Activated naive CD4-positive, alpha-beta T cell treated with anti-CD3 and anti-CD28 coated beads, Interleukin-2, amount 50 U/mL, for 16 hours (primary cell): Measurements from ENCODE around the gene TEX101.

Source experiments
- DNase-seq: peaks from one replicate; pipeline ENCODE4 v3.0.0-alpha.2; 2020

The TEX101 gene

DNA sequence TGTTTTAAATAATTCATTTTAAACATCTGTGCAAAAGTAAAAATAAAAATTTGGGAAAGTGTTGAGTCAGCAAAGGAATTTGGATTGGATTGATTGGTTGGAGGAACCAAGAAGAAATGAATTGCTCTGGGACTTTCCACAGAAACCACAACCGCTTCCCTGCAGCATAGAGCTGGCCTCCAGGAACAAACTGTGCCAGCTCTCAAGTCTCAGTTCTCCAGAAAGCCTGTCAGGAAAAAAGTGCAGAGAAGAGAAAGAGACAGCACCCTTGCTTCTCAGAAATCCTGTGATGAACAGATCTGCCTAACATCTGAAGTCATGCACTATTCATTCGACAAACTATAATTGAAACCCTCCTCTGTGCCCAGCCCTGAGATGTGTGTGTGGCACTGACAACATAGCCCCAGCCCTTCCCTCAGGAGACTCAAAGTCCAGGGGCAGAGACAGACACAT, 35.9 kb downstream of the TEX101 start:
- DNase-seq: no peak

DNA sequence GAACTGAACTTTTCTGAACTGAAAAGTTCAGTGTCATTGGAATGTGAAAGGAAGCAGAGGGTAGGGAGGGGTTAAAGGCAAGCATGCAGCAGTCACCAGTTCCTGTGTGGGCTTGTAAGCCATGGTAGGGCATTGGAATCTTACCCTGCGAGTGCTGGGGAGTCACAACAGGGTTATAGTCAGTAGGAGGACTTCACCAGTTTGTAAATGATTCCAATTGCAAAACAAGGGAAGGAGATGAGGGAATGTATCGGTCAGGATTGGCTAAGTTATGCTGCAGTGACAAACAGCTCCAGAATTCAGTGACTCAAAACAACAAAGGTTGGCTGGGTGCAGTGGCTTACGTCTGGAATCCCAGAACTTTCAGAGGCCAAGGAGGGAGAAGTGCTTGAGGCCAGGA, 37.9 kb downstream of the TEX101 start:
- no peak for DNase-seq

DNA sequence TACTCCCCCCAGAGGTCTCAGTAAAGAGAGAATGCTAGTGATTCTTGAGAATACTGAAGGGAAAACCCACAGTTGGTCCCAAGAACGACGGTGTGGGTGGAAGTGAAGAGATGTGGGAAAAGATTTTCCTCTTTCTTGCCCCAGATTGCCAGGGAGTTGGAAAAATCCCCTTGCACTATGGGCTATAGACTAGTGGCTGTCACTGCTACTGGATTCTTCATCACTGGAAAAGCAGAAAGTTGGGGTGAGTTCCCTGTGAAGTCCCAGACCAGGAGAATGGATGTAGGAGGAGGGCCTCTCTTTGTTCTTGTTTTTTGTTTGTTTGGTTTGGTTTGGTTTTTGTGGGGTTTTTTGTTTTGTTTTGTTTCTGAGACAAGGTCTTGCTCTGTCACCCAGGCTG, 39.3 kb downstream of the TEX101 start:
- no peak for DNase-seq

DNA sequence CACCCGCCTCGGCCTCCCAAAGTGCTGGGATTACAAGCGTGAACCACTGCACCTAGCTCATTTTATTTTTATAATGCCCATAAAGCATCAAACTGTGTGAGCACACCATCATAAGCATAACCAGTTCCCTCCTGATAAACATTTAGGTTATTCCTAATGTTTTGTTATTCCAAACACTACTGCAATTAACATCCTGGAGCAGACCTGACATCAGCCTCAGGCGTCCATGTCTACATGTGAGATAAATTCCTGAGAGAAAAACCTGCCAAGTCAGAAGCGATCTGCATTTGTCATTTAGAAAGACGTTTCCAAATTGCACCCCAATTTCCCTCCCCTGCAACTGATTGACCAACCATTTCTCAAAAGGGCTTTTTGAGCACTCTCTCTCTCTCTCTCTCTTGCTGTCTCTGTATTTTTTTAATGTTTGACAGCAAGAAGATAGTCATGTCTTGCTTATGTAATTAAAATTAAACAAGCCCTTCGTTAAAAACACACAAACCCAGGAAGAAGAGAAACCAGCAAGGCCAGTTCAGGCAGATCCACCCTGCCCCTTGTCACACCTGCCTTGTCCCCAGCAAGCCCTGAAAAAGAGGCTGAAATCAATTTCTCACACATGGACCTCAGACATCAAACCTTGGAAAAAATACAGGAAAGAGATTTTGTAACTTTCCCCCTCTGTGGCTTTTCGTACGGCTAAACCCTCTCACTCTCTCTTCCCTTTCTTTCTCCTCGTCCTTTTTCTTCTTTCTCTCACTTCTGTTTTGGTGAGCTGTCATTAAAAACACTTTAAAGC, 40.8 kb downstream of the TEX101 start:
- DNase-seq: no peak

DNA sequence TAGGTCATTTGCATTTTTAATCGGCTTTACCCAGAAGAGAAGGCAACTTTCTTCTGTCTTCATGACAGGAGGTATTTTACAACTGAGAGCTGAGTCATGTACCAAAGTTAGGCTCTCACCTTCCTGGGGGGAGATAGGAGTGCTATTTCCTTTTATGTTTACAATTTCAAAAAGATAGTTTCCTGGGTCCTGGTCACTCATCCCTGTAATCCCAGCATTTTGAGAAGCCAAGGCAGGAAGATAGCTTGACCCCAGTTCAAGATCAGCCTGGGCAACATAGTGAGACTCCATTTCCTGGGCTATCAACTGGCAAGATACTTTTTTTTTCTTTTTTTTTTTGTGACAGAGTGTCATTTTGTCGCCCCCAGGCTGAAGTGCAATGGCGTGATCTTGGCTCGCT, 43.1 kb downstream of the TEX101 start:
- DNase-seq: no peak

DNA sequence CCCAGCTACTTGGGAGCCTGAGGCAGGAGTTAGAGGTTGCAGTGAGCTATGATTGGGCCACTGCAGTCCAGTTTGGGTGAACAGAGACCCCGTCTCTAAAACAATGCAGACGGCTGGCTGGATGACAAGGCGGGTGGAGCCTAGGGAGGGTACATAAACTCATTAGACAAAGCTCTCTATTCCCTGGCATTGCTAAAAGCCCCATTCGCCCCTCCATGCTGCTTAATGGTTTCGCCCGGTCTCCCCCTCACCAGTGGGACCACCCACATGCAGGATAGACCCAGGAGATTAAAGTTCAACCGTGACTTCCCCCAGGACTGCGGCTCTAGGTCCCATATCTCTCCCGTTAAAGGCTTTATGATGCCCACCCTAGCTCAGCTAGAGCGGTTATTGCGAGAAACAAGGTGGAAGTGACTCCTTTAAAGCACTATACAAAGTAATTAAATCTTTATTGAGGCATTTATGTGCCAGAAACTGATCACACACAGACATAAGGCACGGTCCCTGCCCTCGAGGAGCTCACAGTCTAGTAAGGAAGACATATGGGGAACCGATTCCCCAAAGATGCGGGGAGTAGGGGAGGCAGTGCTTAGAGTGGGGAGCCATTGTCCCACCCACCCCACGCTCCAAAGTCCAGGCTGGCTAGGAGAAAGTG, 45.8 kb downstream of the TEX101 start:
- DNase-seq: no peak

DNA sequence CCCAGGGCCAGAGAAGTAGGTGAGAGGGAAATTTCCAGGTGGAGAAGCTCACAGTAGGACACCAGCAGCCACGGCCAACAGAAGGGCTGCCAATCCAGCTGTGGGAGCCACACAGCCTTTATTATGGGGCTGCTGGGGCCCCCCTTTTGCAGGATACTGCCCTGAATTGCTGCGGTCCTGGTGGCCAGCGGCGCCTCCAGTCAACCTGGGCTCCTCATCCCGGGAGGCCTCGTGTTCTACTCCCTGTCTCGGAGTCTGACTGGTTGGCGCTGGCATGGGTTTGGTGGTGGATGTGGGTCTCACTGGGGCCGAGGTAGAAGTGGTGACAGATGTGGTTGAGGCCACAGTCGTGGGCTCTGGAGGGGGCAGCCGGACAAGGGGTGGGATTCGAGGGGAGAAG, 46.6 kb downstream of the TEX101 start:
- DNase-seq: no peak

DNA sequence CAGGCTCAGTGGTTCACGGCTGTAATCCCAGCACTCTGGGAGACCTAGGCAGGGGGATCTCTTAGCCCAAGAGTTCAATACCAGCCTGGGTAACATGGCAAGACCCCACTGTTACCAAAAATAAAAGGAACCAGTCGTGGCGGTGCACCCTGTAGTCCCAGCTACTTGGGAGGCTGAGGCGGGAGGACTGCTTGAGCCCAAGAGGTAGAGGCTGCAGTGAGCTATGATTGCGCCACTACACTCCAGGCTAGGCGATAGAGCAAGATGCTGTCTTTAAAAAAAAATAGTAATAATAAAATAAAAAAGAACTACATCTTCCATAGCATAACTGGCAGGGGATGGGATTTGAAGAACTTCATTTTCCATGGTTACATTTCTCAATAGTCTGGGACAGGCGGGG, 47.7 kb downstream of the TEX101 start:
- DNase-seq: no peak

DNA sequence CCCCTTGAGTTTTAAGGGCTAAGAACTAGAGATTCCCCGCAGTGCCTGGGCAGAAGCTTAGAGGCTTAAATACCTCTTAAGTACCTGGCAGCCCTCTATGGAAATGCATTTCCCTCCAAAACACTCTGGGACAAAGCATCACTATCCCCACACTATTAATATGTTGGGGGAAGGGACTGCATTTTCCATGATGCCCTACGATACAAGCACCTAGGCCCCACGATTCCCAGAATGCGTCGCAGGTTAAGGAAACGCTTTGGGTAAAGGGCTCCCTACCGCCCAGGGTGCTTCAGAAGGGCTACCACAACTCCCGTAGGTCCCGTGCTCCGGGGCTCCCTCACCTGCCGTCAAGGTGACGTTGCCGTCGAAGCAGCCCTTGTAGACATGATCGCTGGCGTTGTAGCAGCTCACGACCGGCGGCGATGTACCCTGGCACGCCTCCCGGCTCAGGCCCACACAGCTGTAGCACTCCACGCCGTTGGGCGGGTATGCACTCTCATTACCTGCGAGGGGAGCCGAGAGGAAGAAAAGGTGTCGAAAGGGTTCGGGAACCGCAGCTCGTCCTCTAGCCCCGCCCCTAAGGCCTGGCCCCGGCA, 48.2 kb downstream of the TEX101 start:
- no peak for DNase-seq

DNA sequence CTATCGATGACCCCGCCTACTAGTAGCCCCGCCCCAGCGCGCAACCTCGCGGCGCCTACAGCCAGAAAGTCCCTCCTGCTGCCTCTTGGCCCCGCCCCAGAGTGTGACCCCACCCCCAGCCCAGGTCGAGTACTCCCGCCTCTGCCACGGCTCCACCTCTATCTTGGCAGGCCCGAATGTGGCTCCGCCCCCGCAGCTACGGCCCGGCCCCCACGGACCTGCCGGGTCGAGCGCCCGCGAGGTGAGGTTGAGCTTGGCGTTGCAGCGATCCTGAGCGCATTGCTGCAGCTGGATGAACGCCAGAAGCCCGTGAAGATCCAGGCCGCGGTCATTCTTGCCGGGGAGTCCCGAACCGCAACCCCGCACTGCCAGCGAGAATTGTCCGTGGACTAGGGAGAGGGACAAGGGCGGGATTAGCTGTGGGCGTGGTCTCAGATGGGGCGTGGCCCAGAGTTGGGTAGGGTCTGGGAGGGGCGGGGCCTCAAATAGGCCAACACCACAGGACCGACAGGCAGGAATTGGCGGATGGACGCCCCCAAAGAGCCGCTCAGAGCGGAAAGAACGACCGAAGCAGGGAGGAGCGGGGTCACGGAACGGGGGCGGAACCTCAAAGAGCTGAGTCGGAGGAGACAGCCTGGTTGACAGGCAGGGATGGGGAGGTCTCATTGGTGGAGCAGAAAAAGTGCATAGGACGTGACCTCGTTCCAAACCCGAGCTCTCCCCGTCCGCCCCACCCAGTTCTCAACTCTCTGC, 48.9 kb downstream of the TEX101 start:
- peak; percentile 99 for DNase-seq

DNA sequence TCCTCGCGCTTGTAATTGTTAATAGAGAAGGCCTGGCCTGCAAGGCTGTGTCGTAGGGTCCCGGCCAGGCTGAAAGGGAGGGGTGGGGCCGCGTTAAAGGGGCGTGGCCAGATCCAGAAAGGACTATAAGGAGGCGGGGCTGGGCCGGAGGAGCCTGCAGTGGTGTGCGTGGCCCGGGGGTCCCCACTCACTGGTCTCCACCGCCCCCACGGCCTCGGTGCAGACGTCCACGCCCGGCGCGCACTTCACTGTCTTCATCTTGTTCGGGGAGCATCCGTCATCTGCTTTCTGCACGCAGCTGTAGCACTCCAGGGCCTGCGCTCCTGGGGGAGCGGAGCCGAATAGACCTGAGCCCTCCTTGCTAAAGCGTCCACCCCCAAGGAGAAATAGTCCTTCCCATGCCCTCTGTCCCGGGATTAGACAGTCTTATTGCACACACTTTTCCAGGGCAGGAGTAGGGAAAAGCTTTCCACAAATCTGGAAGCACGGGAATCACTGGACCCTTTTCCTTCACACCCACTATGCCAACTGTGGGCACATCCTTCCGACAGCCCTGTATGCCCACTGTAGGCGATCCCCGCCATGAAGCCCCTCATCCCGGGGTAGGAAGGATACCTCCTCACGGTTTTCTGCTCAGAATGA, 49.6 kb downstream of the TEX101 start:
- DNase-seq: peak; percentile 76

DNA sequence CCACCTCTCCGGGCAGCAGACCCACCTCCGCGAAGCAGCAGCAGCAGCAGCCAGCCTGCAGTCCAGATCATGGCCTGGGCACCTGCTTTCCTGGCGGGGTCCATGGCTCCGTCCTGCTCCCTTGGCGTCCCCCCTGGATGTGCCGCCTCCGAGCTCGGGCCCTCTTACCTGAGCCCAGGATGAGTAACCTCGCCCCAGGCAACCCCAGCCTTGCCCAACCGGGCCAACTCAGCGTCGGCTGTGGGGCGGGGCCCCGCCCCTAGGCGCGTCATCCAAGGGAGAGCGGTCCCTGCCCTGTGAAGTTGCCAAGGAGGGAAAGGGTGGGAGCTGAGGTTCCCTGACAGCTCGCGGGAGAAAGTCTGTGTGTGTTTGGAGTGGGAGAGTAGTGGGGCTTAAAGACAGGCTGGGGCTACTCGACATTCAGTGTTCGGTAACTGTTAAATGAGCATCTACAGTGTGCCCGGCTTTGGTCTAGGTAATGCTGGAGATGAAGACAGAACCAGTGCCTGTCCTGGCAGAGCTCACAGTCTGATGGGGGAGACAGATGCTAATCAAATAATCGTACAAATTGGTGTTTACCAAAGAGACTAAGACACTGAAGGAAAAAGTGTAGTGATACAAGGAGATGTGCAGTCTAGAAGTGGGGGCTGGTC, 50.9 kb downstream of the TEX101 start, which contains the start of gene LYPD3:
Gene LYPD3, minus strand, starts transcription at position 141 of the 653 bp plus-strand sequence. Its CDS starts 37 bp downstream, at position 104.
- no peak for DNase-seq

DNA sequence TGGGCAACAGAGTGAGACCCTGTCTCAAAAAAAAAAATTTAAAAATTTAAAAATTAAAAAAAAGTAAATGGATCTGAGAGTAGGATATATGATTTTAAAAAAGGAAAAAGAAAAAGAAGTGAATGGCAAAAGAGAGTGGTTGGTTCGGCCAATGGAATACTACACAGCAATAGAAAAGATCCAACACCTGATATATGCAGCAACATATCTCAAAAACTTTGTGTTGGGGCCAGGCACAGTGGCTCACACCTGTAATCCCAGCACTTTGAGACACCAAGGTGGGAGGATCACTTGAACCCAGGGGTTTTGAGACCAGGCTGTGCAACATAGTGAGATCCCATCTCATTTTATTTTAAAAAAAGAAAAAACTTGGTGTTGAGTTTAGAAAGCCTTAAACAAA, 52.1 kb downstream of the TEX101 start:
- no peak for DNase-seq

DNA sequence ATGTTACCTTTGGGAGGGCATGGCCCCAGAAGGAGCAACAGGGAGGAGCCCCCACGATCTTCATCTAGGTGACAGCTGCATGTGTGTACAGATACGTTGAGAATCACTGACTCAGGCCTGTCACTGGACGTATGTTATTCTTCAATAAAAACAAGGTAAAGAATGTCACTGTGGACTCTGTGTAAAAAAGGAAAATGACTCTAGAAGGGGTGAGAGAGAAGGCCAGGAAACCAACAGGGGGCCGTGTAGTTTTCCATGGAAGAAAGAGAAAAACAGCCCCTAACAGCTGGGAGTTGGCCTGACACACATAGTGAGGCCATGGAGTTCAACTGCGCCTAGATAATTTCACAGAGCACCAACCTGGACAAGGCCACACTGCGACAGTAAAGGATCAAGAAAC, 52.6 kb downstream of the TEX101 start:
- no peak for DNase-seq

DNA sequence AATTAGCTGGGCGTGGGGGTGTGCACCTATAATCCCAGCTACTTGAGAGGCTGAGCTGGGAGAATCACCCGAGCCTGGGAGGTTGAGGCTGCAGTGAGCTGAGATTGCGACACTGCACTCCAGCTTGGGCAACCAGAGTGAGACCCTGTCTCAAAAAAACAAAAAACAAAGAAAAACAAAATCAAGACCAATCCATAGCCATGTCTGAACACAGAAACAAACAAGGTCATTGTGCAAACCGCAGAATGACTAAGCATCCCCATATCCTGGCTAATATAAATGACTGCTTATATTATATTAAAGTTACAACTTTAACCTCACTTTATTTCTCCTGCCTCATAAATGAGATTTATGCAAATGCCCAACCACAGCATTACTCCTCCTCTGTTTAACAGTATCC, 53.0 kb downstream of the TEX101 start:
- DNase-seq: no peak
